Stomach (tissue), 9 donors: ENCODE measurements around the gene KATNB1. TPM values are rescaled to one million over a fixed set of nuclear protein-coding genes. Genes with fewer than 3 reads are reported as not detected.
A peak's percentile ranks its signal among the peaks of the same experiment; 100 is the strongest.

Experiments
- DNase-seq, 2 donors: peaks; one replicate each; pipeline versions ENCODE4 v3.0.0 to v3.0.0-alpha.2; 2013 to 2019
- H3K27ac ChIP-seq, 5 donors: fragments of 200-600 bp in 4 of 5; sonication (generic) in 4 of 5; one replicate each; pipeline ENCODE4 v1.5.1; 2013 to 2019; ENCODE audit warnings: mild to moderate bottlenecking in 1 of 5, moderate library complexity in 1 of 5
- H3K27me3 ChIP-seq, 3 donors: fragments of 200-600 bp; sonication (generic); one replicate each; pipeline ENCODE4 v1.5.1; 2017 to 2019; ENCODE audit warnings: mixed run types in 1 of 3
- H3K36me3 ChIP-seq, 4 donors: fragments of 200-600 bp; sonication (generic); 1 replicate in 3 of 4; 2 replicates in 1 of 4; pipeline ENCODE4 v1.5.1; 2016 to 2019
- H3K4me1 ChIP-seq, 4 donors: fragments of 200-600 bp; sonication (generic); one replicate each; pipeline ENCODE4 v1.5.1; 2016 to 2019
- H3K4me3 ChIP-seq, 4 donors: fragments of 200-600 bp; sonication (generic) in 3 of 4; one replicate each; pipeline ENCODE4 v1.5.1; 2016 to 2019; ENCODE audit warnings: mild to moderate bottlenecking in 1 of 4
- H3K9me3 ChIP-seq, 4 donors: fragments of 200-600 bp; sonication (generic); one replicate each; pipeline ENCODE4 v1.5.1; 2016 to 2019
- CTCF ChIP-seq, 7 experiments: fragments of 450-650 bp in 4 of 7; fragments of 200-600 bp in 3 of 7; sonication (generic) in 3 of 7; IDR thresholded peaks; one replicate each; pipeline ENCODE4 v1.5.1; 2016 to 2019; ENCODE audit warnings: antibody characterized with exemption in 7 of 7, control low read depth in 2 of 7, mild to moderate bottlenecking in 1 of 7
- EP300 ChIP-seq: sonication (generic); formaldehyde crosslinking; IDR thresholded peaks from one replicate; pipeline ENCODE4 v1.6.1; 2017; ENCODE audit warnings: antibody characterized with exemption
- POLR2A ChIP-seq, 4 donors: fragments of 450-650 bp; IDR thresholded peaks; one replicate each; pipeline ENCODE4 v1.6.1; 2016; ENCODE audit warnings: antibody characterized with exemption in 4 of 4, control low read depth in 2 of 4, mild to moderate bottlenecking in 1 of 4, moderate library complexity in 1 of 4
- POLR2AphosphoS5 ChIP-seq, 3 donors: sonication (generic); formaldehyde crosslinking; IDR thresholded peaks; one replicate each; pipeline ENCODE4 v1.6.1; 2016; ENCODE audit warnings: antibody characterized with exemption in 3 of 3
- WGBS, 5 donors: extraction: QIAGEN DNeasy Blood & Tissue Kit in 3 of 5; methylation state at CpG; one replicate each; pipeline versions ENCODE4 v1.1.5 to v1.1.7; 2013 to 2018; 5-methylcytosine and 5-hydroxymethylcytosine counted together
- intact Hi-C: fragments of 100-400 bp; cut with DNase I; formaldehyde crosslinking; loops from one replicate; pipeline ENCODE4 v1.15.1; 2023; ENCODE audit warnings: low total_unique reads
- polyA plus RNA-seq, 3 donors: library from polyadenylated mRNA; stranded (reverse); fragments of 200-250 nt; gene quantifications; one replicate each; pipeline ENCODE4 v1.2.3, GENCODE V29; 2013
- total RNA-seq, 5 donors: library from RNA; depleted of rRNA; stranded (reverse); fragments of >200 nt; gene quantifications; one replicate each; pipeline versions ENCODE4 v1.1.0 to v1.2.3, GENCODE V29; 2014 to 2016
- donor health status: healthy with polysubstance abuse.
- donor health status: Bipolar disorder and iron deficiency.
- donor health status: healthy.

Gene KATNB1
- total and polyA plus RNA-seq, 8 donors: 6.7 to 58.5 (median 13.4) TPM

- Histone ChIP-seq H3K4me3 (no peak overlapping the region), H3K36me3 (peaks cover 32 to 100% (median 87%) of the 10 kb centered on the region in 4 donors), H3K27ac (peak overlapping the region in 1 of 5 donors; percentile 4), H3K27me3 (no peaks in the 10 kb centered on the region), H3K4me1 (peaks cover 0 to 8% (median 0%) of the 10 kb centered on the region in 4 donors), H3K9me3 (no peaks in the 10 kb centered on the region)
- 88 to 95% (median 92%) methylated on average over 10 to 14 of the region's 14 CpGs for WGBS, 5 donors
- intact Hi-C loops: no loop called here
- no peak for DNase-seq
- TF ChIP-seq CTCF (IDR thresholded peaks at IDR 0.05): no peak
These were observed 27.9 kb downstream of the KATNB1 start for GRCh38 chr16:57763285-57764005.

- Histone ChIP-seq H3K4me3 (no peak overlapping the region), H3K27ac (peak overlapping the region in 1 of 5 donors; percentile 4), H3K36me3 (peaks cover 36 to 100% (median 87%) of the 10 kb centered on the region in 4 donors), H3K9me3 (no peaks in the 10 kb centered on the region), H3K27me3 (no peaks in the 10 kb centered on the region), H3K4me1 (peaks cover 0 to 8% (median 0%) of the 10 kb centered on the region in 4 donors)
- TF ChIP-seq EP300: no peak
- no peak for TF ChIP-seq POLR2A (IDR thresholded peaks at IDR 0.05)
- TF ChIP-seq CTCF (IDR thresholded peaks at IDR 0.05): no peak
- intact Hi-C loops: no loop called here
- DNase-seq: no peak
- WGBS, 5 donors: 90 to 97% (median 92%) methylated on average over 9 of the region's 9 CpGs
These were observed 28.4 kb downstream of the KATNB1 start for GRCh38 chr16:57764006-57764340.

GRCh38 chr16:57764341-57765159 is 29.0 kb downstream of the KATNB1 start:
- TF ChIP-seq CTCF (IDR thresholded peaks at IDR 0.05): no peak
- no peak for TF ChIP-seq EP300
- peaks cover 39 to 100% (median 87%) of the 10 kb centered on the region in 4 donors for H3K36me3 ChIP-seq
- no peaks in the 10 kb centered on the region for H3K27me3 ChIP-seq
- H3K27ac ChIP-seq: peak overlapping the region in 1 of 5 donors; percentile 4
- no peak overlapping the region for H3K4me3 ChIP-seq
- intact Hi-C loops: no loop called here
- no peaks in the 10 kb centered on the region for H3K9me3 ChIP-seq
- WGBS, 5 donors: 49 to 86% (median 74%) methylated on average over 6 of the region's 6 CpGs
- DNase-seq: no peak
- peaks cover 0 to 8% (median 0%) of the 10 kb centered on the region in 4 donors for H3K4me1 ChIP-seq

GRCh38 chr16:57765160-57765728 is 29.7 kb downstream of the KATNB1 start:
- intact Hi-C loops: no loop called here
- no peak overlapping the region for H3K4me3 ChIP-seq
- no peaks in the 10 kb centered on the region for H3K9me3 ChIP-seq
- no peaks in the 10 kb centered on the region for H3K27me3 ChIP-seq
- H3K27ac ChIP-seq: no peak overlapping the region
- H3K4me1 ChIP-seq: peaks cover 0 to 8% (median 0%) of the 10 kb centered on the region in 4 donors
- peaks cover 41 to 100% (median 87%) of the 10 kb centered on the region in 4 donors for H3K36me3 ChIP-seq
- no peak for TF ChIP-seq POLR2A (IDR thresholded peaks at IDR 0.05)
- no peak for TF ChIP-seq EP300
- TF ChIP-seq POLR2AphosphoS5 (IDR thresholded peaks at IDR 0.05): no peak
- TF ChIP-seq CTCF (IDR thresholded peaks at IDR 0.05): no peak
- DNase-seq: no peak
- 91 to 96% (median 94%) methylated on average over 17 of the region's 17 CpGs for WGBS, 5 donors
